ENCODE measurements around the gene TNNC2. TPM values are rescaled to one million over a fixed set of nuclear protein-coding genes. Genes with fewer than 3 reads are reported as not detected.

Gene TNNC2
- total and polyA plus RNA-seq, 12 donors: 1.4 to 16.9 (median 3.9) TPM; not detected in 2

- Histone ChIP-seq H3K27ac (no peak overlapping the region), H3K9me3 (replicated peaks in 1 of 3) (no peaks in the 10 kb centered on the region), H3K36me3 (replicated peaks in 1 of 2) (peaks cover 0 to 7% of the 10 kb centered on the region in 2 donors), H3K4me3 (no peak overlapping the region), H3K27me3 (no peaks in the 10 kb centered on the region), H3K4me1 (replicated peaks in 1 of 2) (peaks cover 10 to 13% of the 10 kb centered on the region in 2 donors)
- DNase-seq: peak in 1 of 7 donors; percentile 14
- TF ChIP-seq CTCF (IDR thresholded peaks at IDR 0.05): no peak
- TF ChIP-seq POLR2A (IDR thresholded peaks at IDR 0.05): no peak
- 95 to 98% (median 97%) methylated on average over 4 of the region's 4 CpGs for WGBS, 4 donors
- intact Hi-C loops (cut with DNase I): no loop called here
Observed at GRCh38 chr20:45872626-45873025, 45.5 kb upstream of the TNNC2 start.

GRCh38 chr20:45867819-45868176 lies 40.7 kb upstream of the TNNC2 start:
- Histone ChIP-seq H3K9me3 (replicated peaks in 1 of 3) (no peaks in the 10 kb centered on the region), H3K27ac (peak overlapping the region; percentile 26 to 75 (median 63)), H3K4me1 (replicated peaks in 1 of 2) (peaks cover 12 to 15% of the 10 kb centered on the region in 2 donors), H3K36me3 (replicated peaks in 1 of 2) (no peaks in the 10 kb centered on the region), H3K27me3 (no peaks in the 10 kb centered on the region), H3K4me3 (no peak overlapping the region)
- intact Hi-C loops (cut with DNase I): no loop called here
- DNase-seq: no peak
- no peak for TF ChIP-seq CTCF (IDR thresholded peaks at IDR 0.05)

- WGBS, 4 donors: 66 to 74% (median 70%) methylated on average over 6 of the region's 6 CpGs
- no peaks in the 10 kb centered on the region for H3K36me3 ChIP-seq (replicated peaks in 1 of 2)
- TF ChIP-seq POLR2A (IDR thresholded peaks at IDR 0.05) (no peak), CTCF (IDR thresholded peaks at IDR 0.05) (no peak)
- DNase-seq: peak in 1 of 7 donors; percentile 23
- peaks cover 12 to 15% of the 10 kb centered on the region in 2 donors for H3K4me1 ChIP-seq (replicated peaks in 1 of 2)
- H3K27ac ChIP-seq: peak overlapping the region; percentile 26 to 75 (median 63)
- intact Hi-C loops (cut with DNase I): no loop called here
- no peaks in the 10 kb centered on the region for H3K27me3 ChIP-seq
- H3K9me3 ChIP-seq (replicated peaks in 1 of 3): no peaks in the 10 kb centered on the region
- H3K4me3 ChIP-seq: no peak overlapping the region
Observed at GRCh38 chr20:45867136-45867818, 40.2 kb upstream of the TNNC2 start.

- Histone ChIP-seq H3K36me3 (replicated peaks in 1 of 2) (no peaks in the 10 kb centered on the region), H3K27ac (peak overlapping the region in 1 of 5 donors; percentile 75), H3K9me3 (replicated peaks in 1 of 3) (no peaks in the 10 kb centered on the region), H3K4me3 (no peak overlapping the region), H3K27me3 (no peaks in the 10 kb centered on the region), H3K4me1 (replicated peaks in 1 of 2) (peaks cover 12 to 15% of the 10 kb centered on the region in 2 donors)
- DNase-seq: no peak
- intact Hi-C loops (cut with DNase I): no loop called here
- TF ChIP-seq POLR2A (IDR thresholded peaks at IDR 0.05) (no peak), CTCF (IDR thresholded peaks at IDR 0.05) (no peak)
- 92 to 98% (median 95%) methylated on average over 5 of the region's 5 CpGs for WGBS, 4 donors
Observed at GRCh38 chr20:45866454-45866853, 39.3 kb upstream of the TNNC2 start.

Data from adrenal gland (tissue), 12 donors.